ENCODE measurements around the gene PSME1. TPM values are rescaled to one million over a fixed set of nuclear protein-coding genes. Genes with fewer than 3 reads are reported as not detected.

The PSME1 gene
- total RNA-seq, 1 experiment from 2014 or later: 76.8 TPM

GRCh38 chr14:24100197-24100981, 35.6 kb upstream of the PSME1 start:
- ChIA-PET CTCF (interaction anchor here (1.0 to 1.3 kb wide), 2 partner anchors 8 to 15 kb away, joined by 3 to 7 read pairs; partner anchors contain the start of gene NRL), POLR2A (interaction anchor here (1.1 kb wide), 1 partner anchor 9 kb away, joined by 3 read pairs; no protein-coding TSS in a partner anchor)
- no peak overlapping the region for H3K27ac Mint-ChIP-seq
- H3K36me3 Mint-ChIP-seq: peaks cover 56% of the 10 kb centered on the region
- DNase-seq (ENCODE audit: low spot score): no peak
- no peaks in the 10 kb centered on the region for H3K27me3 Mint-ChIP-seq (ENCODE audit: low read depth)
- H3K9me3 Mint-ChIP-seq: peaks cover 22% of the 10 kb centered on the region
- TF ChIP-seq, protein P1, sequence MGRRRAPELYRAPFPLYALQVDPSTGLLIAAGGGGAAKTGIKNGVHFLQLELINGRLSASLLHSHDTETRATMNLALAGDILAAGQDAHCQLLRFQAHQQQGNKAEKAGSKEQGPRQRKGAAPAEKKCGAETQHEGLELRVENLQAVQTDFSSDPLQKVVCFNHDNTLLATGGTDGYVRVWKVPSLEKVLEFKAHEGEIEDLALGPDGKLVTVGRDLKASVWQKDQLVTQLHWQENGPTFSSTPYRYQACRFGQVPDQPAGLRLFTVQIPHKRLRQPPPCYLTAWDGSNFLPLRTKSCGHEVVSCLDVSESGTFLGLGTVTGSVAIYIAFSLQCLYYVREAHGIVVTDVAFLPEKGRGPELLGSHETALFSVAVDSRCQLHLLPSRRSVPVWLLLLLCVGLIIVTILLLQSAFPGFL (CRISPR knock-in tag; IDR thresholded peaks at IDR 0.05; ENCODE audit: borderline replicate concordance): 0 out of 2 replicates have a peak, but pooled peaks have one; percentile 26
- no peak for TF ChIP-seq CREB1 (CRISPR knock-in tag; IDR thresholded peaks at IDR 0.05)
- peaks cover 7% of the 10 kb centered on the region for H3K4me1 Mint-ChIP-seq
- no peak for ATAC-seq
- H3K4me3 Mint-ChIP-seq: no peak overlapping the region

- Mint-ChIP-seq H3K4me3 (no peak overlapping the region), H3K4me1 (0 out of 2 replicates have a peak, but pooled peaks cover 2% of the 10 kb centered on the region), H3K9me3 (peaks cover 26% of the 10 kb centered on the region), H3K36me3 (peaks cover 55% of the 10 kb centered on the region), H3K27ac (no peak overlapping the region), H3K27me3 (ENCODE audit: low read depth) (no peaks in the 10 kb centered on the region; the same call in 1 of the 2 replicates)
- no peak for DNase-seq (ENCODE audit: low spot score)
- ChIA-PET POLR2A (interaction anchor here (1.1 kb wide), 1 partner anchor 8 kb away, joined by 3 read pairs; no protein-coding TSS in a partner anchor), CTCF (interaction anchor here (1.0 to 1.3 kb wide), 2 partner anchors 8 to 14 kb away, joined by 3 to 7 read pairs; partner anchors contain the start of gene NRL)
- TF ChIP-seq TEAD1 (CRISPR knock-in tag; IDR thresholded peaks at IDR 0.05): no peak
- no peak for TF ChIP-seq TP53 (CRISPR knock-in tag; IDR thresholded peaks at IDR 0.05)
- TF ChIP-seq NR1H2 (CRISPR knock-in tag; IDR thresholded peaks at IDR 0.05): no peak
- TF ChIP-seq, protein P2, sequence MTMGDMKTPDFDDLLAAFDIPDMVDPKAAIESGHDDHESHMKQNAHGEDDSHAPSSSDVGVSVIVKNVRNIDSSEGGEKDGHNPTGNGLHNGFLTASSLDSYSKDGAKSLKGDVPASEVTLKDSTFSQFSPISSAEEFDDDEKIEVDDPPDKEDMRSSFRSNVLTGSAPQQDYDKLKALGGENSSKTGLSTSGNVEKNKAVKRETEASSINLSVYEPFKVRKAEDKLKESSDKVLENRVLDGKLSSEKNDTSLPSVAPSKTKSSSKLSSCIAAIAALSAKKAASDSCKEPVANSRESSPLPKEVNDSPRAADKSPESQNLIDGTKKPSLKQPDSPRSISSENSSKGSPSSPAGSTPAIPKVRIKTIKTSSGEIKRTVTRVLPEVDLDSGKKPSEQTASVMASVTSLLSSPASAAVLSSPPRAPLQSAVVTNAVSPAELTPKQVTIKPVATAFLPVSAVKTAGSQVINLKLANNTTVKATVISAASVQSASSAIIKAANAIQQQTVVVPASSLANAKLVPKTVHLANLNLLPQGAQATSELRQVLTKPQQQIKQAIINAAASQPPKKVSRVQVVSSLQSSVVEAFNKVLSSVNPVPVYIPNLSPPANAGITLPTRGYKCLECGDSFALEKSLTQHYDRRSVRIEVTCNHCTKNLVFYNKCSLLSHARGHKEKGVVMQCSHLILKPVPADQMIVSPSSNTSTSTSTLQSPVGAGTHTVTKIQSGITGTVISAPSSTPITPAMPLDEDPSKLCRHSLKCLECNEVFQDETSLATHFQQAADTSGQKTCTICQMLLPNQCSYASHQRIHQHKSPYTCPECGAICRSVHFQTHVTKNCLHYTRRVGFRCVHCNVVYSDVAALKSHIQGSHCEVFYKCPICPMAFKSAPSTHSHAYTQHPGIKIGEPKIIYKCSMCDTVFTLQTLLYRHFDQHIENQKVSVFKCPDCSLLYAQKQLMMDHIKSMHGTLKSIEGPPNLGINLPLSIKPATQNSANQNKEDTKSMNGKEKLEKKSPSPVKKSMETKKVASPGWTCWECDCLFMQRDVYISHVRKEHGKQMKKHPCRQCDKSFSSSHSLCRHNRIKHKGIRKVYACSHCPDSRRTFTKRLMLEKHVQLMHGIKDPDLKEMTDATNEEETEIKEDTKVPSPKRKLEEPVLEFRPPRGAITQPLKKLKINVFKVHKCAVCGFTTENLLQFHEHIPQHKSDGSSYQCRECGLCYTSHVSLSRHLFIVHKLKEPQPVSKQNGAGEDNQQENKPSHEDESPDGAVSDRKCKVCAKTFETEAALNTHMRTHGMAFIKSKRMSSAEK (CRISPR knock-in tag; IDR thresholded peaks at IDR 0.05; ENCODE audit: borderline replicate concordance): no peak
- no peak for TF ChIP-seq JUN (CRISPR knock-in tag; IDR thresholded peaks at IDR 0.05)
- TF ChIP-seq STAT6 (CRISPR knock-in tag; conservative IDR thresholded peaks at IDR 0.05; ENCODE audit: low read depth): no peak
- no peak for TF ChIP-seq KAT7 (CRISPR knock-in tag; IDR thresholded peaks at IDR 0.05; ENCODE audit: borderline replicate concordance)
- no peak for ATAC-seq
Measured at GRCh38 chr14:24100982-24101494, 35.0 kb upstream of the PSME1 start.

GRCh38 chr14:24102357-24103048, 33.5 kb upstream of the PSME1 start:
- Mint-ChIP-seq H3K4me3 (no peak overlapping the region), H3K27ac (no peak overlapping the region), H3K9me3 (peaks cover 27% of the 10 kb centered on the region), H3K4me1 (no peaks in the 10 kb centered on the region), H3K27me3 (ENCODE audit: low read depth) (no peaks in the 10 kb centered on the region; the same call in 1 of the 2 replicates), H3K36me3 (peaks cover 49% of the 10 kb centered on the region)
- DNase-seq (ENCODE audit: low spot score) (no peak), ATAC-seq (no peak)
- ChIA-PET POLR2A (interaction anchor here (0.6 to 5.7 kb wide), 4 partner anchors 8 to 30 kb away, joined by 3 to 29 read pairs (median 6); partner anchors contain the start of genes DCAF11, NRL and PCK2), CTCF (interaction anchor here (1.0 kb wide), 1 partner anchor 44 kb away, joined by 3 read pairs; no protein-coding TSS in a partner anchor)
- TF ChIP-seq ZNF138 (CRISPR knock-in tag; conservative IDR thresholded peaks at IDR 0.05) (no peak), ZNF317 (CRISPR knock-in tag; IDR thresholded peaks at IDR 0.05; ENCODE audit: borderline replicate concordance, low read depth) (no peak), E2F5 (CRISPR knock-in tag; IDR thresholded peaks at IDR 0.05) (no peak), HMGA2 (CRISPR knock-in tag; IDR thresholded peaks at IDR 0.05) (no peak), ESRRA (CRISPR knock-in tag; IDR thresholded peaks at IDR 0.05; ENCODE audit: borderline replicate concordance) (no peak)
- TF ChIP-seq, protein P3, sequence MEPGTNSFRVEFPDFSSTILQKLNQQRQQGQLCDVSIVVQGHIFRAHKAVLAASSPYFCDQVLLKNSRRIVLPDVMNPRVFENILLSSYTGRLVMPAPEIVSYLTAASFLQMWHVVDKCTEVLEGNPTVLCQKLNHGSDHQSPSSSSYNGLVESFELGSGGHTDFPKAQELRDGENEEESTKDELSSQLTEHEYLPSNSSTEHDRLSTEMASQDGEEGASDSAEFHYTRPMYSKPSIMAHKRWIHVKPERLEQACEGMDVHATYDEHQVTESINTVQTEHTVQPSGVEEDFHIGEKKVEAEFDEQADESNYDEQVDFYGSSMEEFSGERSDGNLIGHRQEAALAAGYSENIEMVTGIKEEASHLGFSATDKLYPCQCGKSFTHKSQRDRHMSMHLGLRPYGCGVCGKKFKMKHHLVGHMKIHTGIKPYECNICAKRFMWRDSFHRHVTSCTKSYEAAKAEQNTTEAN (CRISPR knock-in tag; IDR thresholded peaks at IDR 0.05): no peak

All from WTC11 (cell line).